ENCODE measurements around the gene LENEP.

The LENEP gene

GRCh38 chr1:155030899-155031298 is 37.5 kb downstream of the LENEP start:
- H3K27ac ChIP-seq = no peak overlapping the region
- TF ChIP-seq ZFX (IDR thresholded peaks at IDR 0.05) = no peak
- no peak for TF ChIP-seq CTCF (conservative IDR thresholded peaks at IDR 0.05)

- H3K27ac ChIP-seq = no peak overlapping the region
- TF ChIP-seq ZFX (IDR thresholded peaks at IDR 0.05) (no peak), CTCF (conservative IDR thresholded peaks at IDR 0.05) (no peak)
Measured at GRCh38 chr1:155032886-155033285, 39.5 kb downstream of the LENEP start.

GRCh38 chr1:155033524-155033923 is 40.1 kb downstream of the LENEP start, which contains the start of the genes DCST1 and DCST2:
DCST1 (plus strand) TSS chr1:155033824; CDS start chr1:155034037, 213 bp downstream.
DCST2 (minus strand) TSS chr1:155033781; CDS start chr1:155033701, 80 bp downstream.
- TF ChIP-seq CTCF (conservative IDR thresholded peaks at IDR 0.05) = no peak
- TF ChIP-seq ZFX (IDR thresholded peaks at IDR 0.05) = no peak

GRCh38 chr1:155034318-155035208 is 41.2 kb downstream of the LENEP start:
- no peak overlapping the region for H3K27ac ChIP-seq
- no peak for TF ChIP-seq ZFX (IDR thresholded peaks at IDR 0.05)
- TF ChIP-seq CTCF (conservative IDR thresholded peaks at IDR 0.05) = no peak

More at GRCh38 chr1:155033524-155033923, 40.1 kb downstream of the LENEP start, which contains the start of the genes DCST1 and DCST2:
- H3K27ac ChIP-seq = no peak within 1 kb of the TSS

GRCh38 chr1:155035936-155036335 is 42.5 kb downstream of the LENEP start:
- no peak overlapping the region for H3K27ac ChIP-seq
- TF ChIP-seq ZFX (IDR thresholded peaks at IDR 0.05) (no peak), CTCF (conservative IDR thresholded peaks at IDR 0.05) (no peak)

- TF ChIP-seq CTCF (conservative IDR thresholded peaks at IDR 0.05) (no peak), ZFX (IDR thresholded peaks at IDR 0.05) (no peak)
- no peak overlapping the region for H3K27ac ChIP-seq
Measured at GRCh38 chr1:155037043-155037442, 43.7 kb downstream of the LENEP start.

- TF ChIP-seq ZFX (IDR thresholded peaks at IDR 0.05) (no peak), CTCF (conservative IDR thresholded peaks at IDR 0.05) (no peak)
- H3K27ac ChIP-seq = peak overlapping the region; percentile 76
Measured at GRCh38 chr1:155037851-155038441, 44.6 kb downstream of the LENEP start.

All from C4-2B (cell line).